ENCODE data around the gene SRXN1.

SRXN1 gene

DNA sequence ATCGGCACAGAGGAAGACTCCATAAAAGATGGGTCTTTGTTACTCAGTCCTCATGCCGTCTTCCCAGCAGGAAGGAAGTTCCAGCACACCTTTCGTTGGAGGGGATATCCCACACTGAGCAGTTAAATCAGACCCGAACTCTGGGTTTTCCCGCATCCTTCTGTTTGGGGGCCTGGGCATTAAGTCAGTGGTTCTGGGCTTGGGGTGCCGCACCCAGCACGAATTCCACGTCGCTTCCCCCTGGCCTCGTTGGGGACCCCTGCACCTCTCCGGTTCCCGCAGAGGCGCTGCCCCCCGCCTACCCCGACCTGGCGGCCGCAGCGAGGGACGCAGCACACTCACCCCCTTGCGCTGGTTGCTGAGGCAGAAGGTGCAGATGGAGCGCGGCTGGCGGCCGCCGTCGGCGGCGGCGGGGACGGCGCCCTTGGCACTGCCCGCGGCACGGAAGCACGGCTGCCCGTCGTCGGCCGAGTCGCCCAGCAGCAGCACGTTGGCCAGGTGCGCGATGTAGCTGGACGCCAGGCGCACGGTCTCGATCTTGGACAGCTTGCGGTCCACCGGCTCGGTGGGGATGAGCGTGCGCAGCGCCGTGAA lies 43.5 kb downstream of the SRXN1 start:
- Histone ChIP-seq H3K9me3 (ENCODE audit: control insufficient read depth, low read depth, low read length) (no peaks in the 10 kb centered on the region), H3K27me3 (ENCODE audit: control insufficient read depth, insufficient read depth, low read length) (peaks cover 35% of the 10 kb centered on the region), H3K36me3 (ENCODE audit: control insufficient read depth, low read depth, low read length) (no peaks in the 10 kb centered on the region), H3K27ac (ENCODE audit: low read length) (no peak overlapping the region), H3K9ac (ENCODE audit: low read length) (no peak overlapping the region), H3K4me3 (ENCODE audit: low read length) (peak overlapping the region; percentile 55), H3K4me1 (ENCODE audit: control insufficient read depth, low read depth, low read length) (peaks cover 12% of the 10 kb centered on the region)

DNA sequence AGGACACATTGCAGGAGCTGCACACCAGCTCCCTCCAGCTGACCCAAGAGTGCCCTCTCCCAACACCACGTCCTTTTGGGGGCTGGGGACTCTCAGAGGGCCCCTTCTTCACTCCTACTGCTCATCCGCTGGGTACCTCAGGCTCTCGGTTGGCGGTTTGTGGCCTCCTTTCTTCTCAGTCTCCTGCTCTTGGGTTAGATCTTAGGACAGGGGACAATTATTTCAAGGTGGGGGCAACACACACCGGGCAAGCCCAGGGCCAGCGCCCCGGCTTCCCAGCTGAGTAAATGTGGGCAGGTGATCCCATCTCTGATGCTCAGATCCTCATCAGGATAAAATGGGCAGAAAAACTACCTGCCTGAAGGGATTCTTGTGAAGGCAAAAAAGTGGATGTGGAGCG lies 44.0 kb downstream of the SRXN1 start:
- peak overlapping the region; percentile 55 for H3K4me3 ChIP-seq (ENCODE audit: low read length)
- H3K27ac ChIP-seq (ENCODE audit: low read length) = no peak overlapping the region
- peaks cover 12% of the 10 kb centered on the region for H3K4me1 ChIP-seq (ENCODE audit: control insufficient read depth, low read depth, low read length)
- H3K9me3 ChIP-seq (ENCODE audit: control insufficient read depth, low read depth, low read length) = no peaks in the 10 kb centered on the region
- no peaks in the 10 kb centered on the region for H3K36me3 ChIP-seq (ENCODE audit: control insufficient read depth, low read depth, low read length)
- H3K9ac ChIP-seq (ENCODE audit: low read length) = no peak overlapping the region
- peaks cover 35% of the 10 kb centered on the region for H3K27me3 ChIP-seq (ENCODE audit: control insufficient read depth, insufficient read depth, low read length)

DNA sequence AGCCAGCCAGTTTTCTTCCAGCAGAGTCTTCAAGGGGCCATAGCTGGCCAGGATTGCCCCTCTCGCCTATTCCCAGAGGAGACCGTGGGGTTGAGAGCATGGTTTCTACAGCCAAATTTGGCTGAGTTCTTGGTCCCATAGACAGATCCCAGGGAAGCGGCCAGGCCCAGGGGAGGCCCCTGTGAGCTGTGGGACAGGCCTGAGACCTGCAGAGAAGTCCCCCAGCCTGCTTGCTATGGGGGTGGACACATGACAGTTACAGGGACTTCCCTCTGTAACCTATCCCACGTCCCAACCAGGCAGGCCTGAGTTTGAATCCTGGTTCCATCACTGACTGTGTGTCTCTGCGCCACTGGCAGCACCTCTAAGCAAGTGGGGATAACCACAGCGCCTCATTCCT lies 45.5 kb downstream of the SRXN1 start:
- H3K4me3 ChIP-seq (ENCODE audit: low read length) = no peak overlapping the region
- peaks cover 35% of the 10 kb centered on the region for H3K27me3 ChIP-seq (ENCODE audit: control insufficient read depth, insufficient read depth, low read length)
- no peaks in the 10 kb centered on the region for H3K36me3 ChIP-seq (ENCODE audit: control insufficient read depth, low read depth, low read length)
- no peaks in the 10 kb centered on the region for H3K9me3 ChIP-seq (ENCODE audit: control insufficient read depth, low read depth, low read length)
- H3K27ac ChIP-seq (ENCODE audit: low read length) = no peak overlapping the region
- peaks cover 12% of the 10 kb centered on the region for H3K4me1 ChIP-seq (ENCODE audit: control insufficient read depth, low read depth, low read length)
- no peak overlapping the region for H3K9ac ChIP-seq (ENCODE audit: low read length)

DNA sequence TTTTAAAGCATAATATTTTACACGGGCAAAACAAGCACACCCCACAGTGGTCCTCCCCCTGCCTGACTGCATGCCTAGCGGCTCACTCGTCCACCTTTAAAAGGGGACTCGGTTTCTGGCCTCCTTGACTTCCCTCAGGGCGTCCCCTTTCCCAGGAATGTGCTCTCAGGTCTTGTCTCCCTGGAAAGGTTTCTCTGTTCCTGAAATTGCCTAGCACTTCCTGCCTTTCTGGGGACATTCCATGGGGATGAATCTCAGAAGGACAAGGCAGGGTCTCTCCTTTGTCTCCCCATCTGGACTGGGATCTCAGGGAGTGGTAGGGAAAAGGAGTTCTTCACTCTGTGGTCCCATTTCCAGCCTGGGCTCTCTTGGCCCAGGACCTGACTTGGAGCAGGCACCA lies 47.8 kb downstream of the SRXN1 start:
- no peaks in the 10 kb centered on the region for H3K36me3 ChIP-seq (ENCODE audit: control insufficient read depth, low read depth, low read length)
- no peaks in the 10 kb centered on the region for H3K9me3 ChIP-seq (ENCODE audit: control insufficient read depth, low read depth, low read length)
- H3K4me1 ChIP-seq (ENCODE audit: control insufficient read depth, low read depth, low read length) = peaks cover 9% of the 10 kb centered on the region
- no peak overlapping the region for H3K27ac ChIP-seq (ENCODE audit: low read length)
- no peak overlapping the region for H3K4me3 ChIP-seq (ENCODE audit: low read length)
- no peak overlapping the region for H3K9ac ChIP-seq (ENCODE audit: low read length)
- H3K27me3 ChIP-seq (ENCODE audit: control insufficient read depth, insufficient read depth, low read length) = peaks cover 15% of the 10 kb centered on the region

DNA sequence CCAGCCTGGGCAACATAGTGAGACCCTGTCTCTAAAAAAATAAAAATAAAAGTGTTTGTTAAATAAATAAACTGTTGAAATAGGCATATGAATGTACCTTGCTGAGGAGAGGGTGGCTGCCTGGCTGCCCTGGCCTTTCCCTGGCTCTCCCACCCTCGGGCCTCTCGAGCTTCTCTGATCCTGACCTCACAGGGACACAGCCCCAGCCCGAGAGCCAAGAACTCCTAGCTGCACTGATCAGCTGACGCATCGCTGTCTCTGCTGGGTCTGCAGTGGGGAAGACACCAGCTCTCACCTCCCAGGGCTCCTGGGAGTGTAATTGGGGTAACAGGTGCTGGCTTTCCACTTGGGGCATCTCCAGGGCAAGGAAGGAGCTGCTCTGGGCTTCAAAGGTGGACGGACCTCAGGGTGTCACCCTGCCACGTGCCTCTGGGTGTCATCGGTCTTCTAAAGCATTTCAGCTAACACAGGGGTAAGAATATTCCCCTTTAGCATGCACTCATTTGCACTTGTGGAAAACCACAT lies 49.8 kb downstream of the SRXN1 start:
- no peaks in the 10 kb centered on the region for H3K4me1 ChIP-seq (ENCODE audit: control insufficient read depth, low read depth, low read length)
- H3K9me3 ChIP-seq (ENCODE audit: control insufficient read depth, low read depth, low read length) = no peaks in the 10 kb centered on the region
- no peak overlapping the region for H3K4me3 ChIP-seq (ENCODE audit: low read length)
- no peak overlapping the region for H3K9ac ChIP-seq (ENCODE audit: low read length)
- H3K27ac ChIP-seq (ENCODE audit: low read length) = no peak overlapping the region
- H3K36me3 ChIP-seq (ENCODE audit: control insufficient read depth, low read depth, low read length) = no peaks in the 10 kb centered on the region
- H3K27me3 ChIP-seq (ENCODE audit: control insufficient read depth, insufficient read depth, low read length) = no peaks in the 10 kb centered on the region

DNA sequence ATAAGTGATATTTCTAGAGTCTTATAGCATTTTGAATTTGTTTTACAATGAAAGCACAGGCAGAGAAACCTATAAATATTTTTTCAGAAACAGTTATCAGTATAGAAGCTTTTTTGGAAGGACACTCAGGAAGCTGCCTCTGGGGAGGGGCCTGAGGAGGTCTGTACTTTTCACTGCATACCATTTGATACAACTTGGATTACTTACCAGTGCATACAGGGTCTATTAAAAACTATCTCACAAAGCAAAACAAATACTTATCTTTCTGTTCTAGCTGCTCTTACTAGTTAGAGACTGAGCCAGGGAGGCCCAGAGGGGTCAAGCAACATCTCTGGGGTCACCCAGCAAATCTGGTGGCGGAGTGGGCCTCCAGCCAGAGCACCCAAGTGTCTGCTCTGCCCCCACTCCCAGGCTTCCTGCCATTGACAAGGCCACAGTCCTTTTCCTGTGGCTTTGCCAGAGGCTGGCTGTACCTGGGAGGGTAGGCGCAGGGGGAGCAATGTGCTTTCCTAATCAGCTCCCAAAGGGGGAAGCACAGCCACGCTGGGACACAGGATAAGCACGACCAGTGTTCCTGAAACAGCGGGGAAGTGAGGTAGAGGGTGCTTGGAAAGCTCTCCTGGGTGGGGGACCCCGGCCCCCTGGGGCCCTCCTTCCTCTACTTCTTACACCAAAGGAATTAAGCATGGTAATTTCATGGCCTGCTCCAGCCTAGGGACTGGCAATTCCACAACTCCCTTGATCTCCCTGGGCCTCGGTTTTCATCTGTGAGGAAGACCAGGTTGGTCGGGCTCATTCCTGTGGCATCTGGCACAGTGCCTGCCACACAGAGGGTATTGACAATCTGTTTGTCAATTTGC lies 50.7 kb downstream of the SRXN1 start:
- no peak overlapping the region for H3K9ac ChIP-seq (ENCODE audit: low read length)
- no peak overlapping the region for H3K4me3 ChIP-seq (ENCODE audit: low read length)
- H3K9me3 ChIP-seq (ENCODE audit: control insufficient read depth, low read depth, low read length) = no peaks in the 10 kb centered on the region
- no peaks in the 10 kb centered on the region for H3K27me3 ChIP-seq (ENCODE audit: control insufficient read depth, insufficient read depth, low read length)
- no peaks in the 10 kb centered on the region for H3K36me3 ChIP-seq (ENCODE audit: control insufficient read depth, low read depth, low read length)
- H3K4me1 ChIP-seq (ENCODE audit: control insufficient read depth, low read depth, low read length) = no peaks in the 10 kb centered on the region
- no peak overlapping the region for H3K27ac ChIP-seq (ENCODE audit: low read length)

DNA sequence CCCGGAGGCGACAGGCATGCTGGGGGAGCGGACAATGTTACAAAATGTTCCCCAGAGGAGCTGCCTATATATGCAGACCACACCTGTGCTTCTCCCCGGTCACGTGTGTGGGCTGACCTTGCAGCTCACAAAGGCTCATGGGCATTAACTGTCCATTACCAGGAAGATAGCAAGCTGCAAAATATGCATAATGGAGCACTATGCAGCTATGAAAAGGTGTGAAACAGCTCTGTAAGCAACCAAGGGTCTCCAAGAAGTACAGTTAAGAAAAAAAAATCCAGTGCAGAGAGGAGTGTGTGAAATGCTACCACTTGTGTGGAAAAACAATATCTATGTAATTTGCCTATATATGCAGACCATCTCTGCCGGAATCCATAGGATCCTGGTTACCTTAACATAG lies 52.3 kb downstream of the SRXN1 start:
- H3K9ac ChIP-seq (ENCODE audit: low read length) = no peak overlapping the region
- H3K4me3 ChIP-seq (ENCODE audit: low read length) = no peak overlapping the region
- no peak overlapping the region for H3K27ac ChIP-seq (ENCODE audit: low read length)
- no peaks in the 10 kb centered on the region for H3K9me3 ChIP-seq (ENCODE audit: control insufficient read depth, low read depth, low read length)
- no peaks in the 10 kb centered on the region for H3K27me3 ChIP-seq (ENCODE audit: control insufficient read depth, insufficient read depth, low read length)
- no peaks in the 10 kb centered on the region for H3K4me1 ChIP-seq (ENCODE audit: control insufficient read depth, low read depth, low read length)
- H3K36me3 ChIP-seq (ENCODE audit: control insufficient read depth, low read depth, low read length) = no peaks in the 10 kb centered on the region

DNA sequence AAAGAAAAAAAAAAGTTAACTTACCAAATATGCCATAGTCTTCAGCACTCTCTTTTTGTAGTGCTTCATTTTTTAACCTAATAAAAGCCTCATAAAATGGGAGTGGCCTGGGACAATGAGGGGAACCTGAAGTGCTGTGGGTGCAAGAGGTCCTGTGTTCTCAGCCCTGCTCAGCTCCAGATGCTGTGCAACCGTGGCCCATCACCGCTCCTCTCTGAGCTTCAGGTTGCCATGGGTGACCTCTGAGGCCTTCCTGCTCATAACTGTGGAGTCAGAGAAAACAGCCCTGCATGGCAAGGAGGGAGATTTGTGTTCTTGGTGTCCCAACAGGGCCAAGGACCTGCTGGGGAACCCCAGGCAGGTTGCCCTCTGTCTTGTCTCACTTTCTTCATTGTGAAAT lies 52.9 kb downstream of the SRXN1 start:
- Histone ChIP-seq H3K27ac (ENCODE audit: low read length) (no peak overlapping the region), H3K4me1 (ENCODE audit: control insufficient read depth, low read depth, low read length) (no peaks in the 10 kb centered on the region), H3K9me3 (ENCODE audit: control insufficient read depth, low read depth, low read length) (no peaks in the 10 kb centered on the region), H3K9ac (ENCODE audit: low read length) (no peak overlapping the region), H3K27me3 (ENCODE audit: control insufficient read depth, insufficient read depth, low read length) (no peaks in the 10 kb centered on the region), H3K4me3 (ENCODE audit: low read length) (no peak overlapping the region), H3K36me3 (ENCODE audit: control insufficient read depth, low read depth, low read length) (no peaks in the 10 kb centered on the region)

DNA sequence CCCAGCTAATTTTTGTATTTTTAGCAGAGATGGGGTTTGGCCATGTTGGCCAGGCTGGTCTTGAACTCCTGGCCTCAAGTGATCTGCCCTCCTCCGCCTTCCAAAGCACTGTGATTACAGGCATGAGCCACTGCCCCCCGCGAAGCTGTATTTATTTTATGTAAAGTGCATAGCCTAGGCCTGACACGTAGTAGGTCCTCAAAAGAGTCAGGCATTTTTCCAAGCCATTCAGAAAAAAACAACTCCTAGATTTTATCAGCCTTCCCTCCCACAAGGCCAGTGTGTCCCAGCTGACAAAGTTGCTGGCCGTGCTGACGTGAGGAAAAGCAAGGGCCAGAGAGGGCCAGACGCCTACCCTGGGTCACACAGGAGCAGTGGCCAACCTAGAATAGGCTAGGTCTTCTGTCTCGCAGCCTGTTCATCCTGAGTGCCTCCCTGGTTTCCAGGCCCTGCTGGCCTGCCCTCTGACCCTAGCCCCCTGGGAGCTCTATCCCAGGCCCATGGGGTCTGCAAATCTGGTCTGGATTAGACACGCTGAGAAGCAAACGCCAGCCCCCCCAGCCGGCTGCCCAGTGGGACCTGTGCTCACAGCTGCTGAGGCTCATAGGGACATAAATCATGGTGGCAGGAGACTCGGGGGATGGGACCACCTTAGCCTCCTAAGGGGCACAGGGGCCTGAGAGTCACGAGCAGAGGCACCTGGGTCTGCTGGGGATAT lies 54.7 kb downstream of the SRXN1 start:
- Histone ChIP-seq H3K27me3 (ENCODE audit: control insufficient read depth, insufficient read depth, low read length) (no peaks in the 10 kb centered on the region), H3K9ac (ENCODE audit: low read length) (no peak overlapping the region), H3K27ac (ENCODE audit: low read length) (no peak overlapping the region), H3K4me1 (ENCODE audit: control insufficient read depth, low read depth, low read length) (no peaks in the 10 kb centered on the region), H3K9me3 (ENCODE audit: control insufficient read depth, low read depth, low read length) (no peaks in the 10 kb centered on the region), H3K36me3 (ENCODE audit: control insufficient read depth, low read depth, low read length) (no peaks in the 10 kb centered on the region), H3K4me3 (ENCODE audit: low read length) (no peak overlapping the region)

DNA sequence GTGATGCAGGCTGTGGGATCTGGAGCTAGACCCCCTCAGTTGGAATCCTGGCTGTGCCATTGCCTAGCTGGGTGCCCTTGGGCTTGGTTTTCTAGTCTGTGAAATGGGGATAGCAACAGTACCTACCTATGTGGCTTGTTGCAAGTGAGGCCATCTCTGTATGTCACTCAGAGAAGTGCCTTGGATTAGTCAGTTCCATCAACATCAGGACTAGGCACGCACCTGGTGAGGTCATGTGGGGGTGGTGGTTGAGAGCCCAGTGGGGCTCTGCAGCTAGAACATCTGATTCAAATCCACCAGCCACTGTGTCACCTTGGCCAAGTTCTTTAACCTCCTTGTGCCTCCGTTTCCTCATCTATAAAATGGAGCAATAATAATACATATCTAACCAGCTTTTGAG lies 55.4 kb downstream of the SRXN1 start:
- H3K4me1 ChIP-seq (ENCODE audit: control insufficient read depth, low read depth, low read length) = no peaks in the 10 kb centered on the region
- no peaks in the 10 kb centered on the region for H3K36me3 ChIP-seq (ENCODE audit: control insufficient read depth, low read depth, low read length)
- no peak overlapping the region for H3K27ac ChIP-seq (ENCODE audit: low read length)
- no peak overlapping the region for H3K9ac ChIP-seq (ENCODE audit: low read length)
- H3K9me3 ChIP-seq (ENCODE audit: control insufficient read depth, low read depth, low read length) = no peaks in the 10 kb centered on the region
- no peak overlapping the region for H3K4me3 ChIP-seq (ENCODE audit: low read length)
- H3K27me3 ChIP-seq (ENCODE audit: control insufficient read depth, insufficient read depth, low read length) = no peaks in the 10 kb centered on the region
